Uterus (tissue), 4 donors: ENCODE data around the gene ALG14. TPM values are rescaled to one million over a fixed set of nuclear protein-coding genes. Genes with fewer than 3 reads are reported as not detected.

Experiments
- DNase-seq, 2 donors: peaks; one replicate each; pipeline ENCODE4 v3.0.0-alpha.2; 2019 to 2020
- H3K27ac ChIP-seq, 2 donors: fragments of 200-600 bp; sonication (generic); 1 replicate in 1 of 2; 2 replicates in 1 of 2; pipeline ENCODE4 v1.5.1; 2016 to 2018
- H3K27me3 ChIP-seq, 2 donors: fragments of 200-600 bp; sonication (generic); one replicate each; pipeline ENCODE4 v1.5.1; 2018 to 2019; ENCODE audit warnings: control low read depth in 1 of 2
- H3K36me3 ChIP-seq, 2 donors: fragments of 200-600 bp; sonication (generic); one replicate each; pipeline ENCODE4 v1.5.1; 2019; ENCODE audit warnings: control low read depth in 1 of 2
- H3K4me1 ChIP-seq, 2 donors: fragments of 200-600 bp; sonication (generic); one replicate each; pipeline ENCODE4 v1.5.1; 2018 to 2019; ENCODE audit warnings: control low read depth in 1 of 2
- H3K4me3 ChIP-seq, 2 donors: fragments of 200-600 bp; sonication (generic); 1 replicate in 1 of 2; 2 replicates in 1 of 2; pipeline ENCODE4 v1.5.1; 2018 to 2019; ENCODE audit warnings: mild to moderate bottlenecking in 1 of 2
- H3K9me3 ChIP-seq, 2 donors: fragments of 200-600 bp; sonication (generic); one replicate each; pipeline ENCODE4 v1.5.1; 2019; ENCODE audit warnings: control low read depth in 1 of 2
- POLR2A ChIP-seq, 2 donors: fragments of 450-650 bp; IDR thresholded peaks; one replicate each; pipeline ENCODE4 v1.6.1; 2016; ENCODE audit warnings: antibody characterized with exemption in 2 of 2, mild to moderate bottlenecking in 1 of 2, moderate library complexity in 1 of 2
- intact Hi-C: fragments of 100-400 bp; cut with DNase I; formaldehyde crosslinking; loops from one replicate; pipeline ENCODE4 v1.15.1; 2023; ENCODE audit warnings: low total_unique reads
- total RNA-seq, 4 donors: library from RNA; depleted of rRNA in 3 of 4; stranded (reverse); fragments of >200 nt in 3 of 4; gene quantifications; one replicate each; pipeline versions ENCODE4 v1.1.0 to v1.2.4, GENCODE V29; 2014 to 2023
- TF ChIP-seq, protein P1 (sequence below), 4 experiments: fragments of 200-600 bp in 2 of 4; fragments of 450-650 bp in 2 of 4; sonication (generic) in 2 of 4; IDR thresholded peaks; one replicate each; pipeline ENCODE4 v1.5.1; 2016 to 2019; ENCODE audit warnings: antibody characterized with exemption in 4 of 4, mild to moderate bottlenecking in 2 of 4, moderate library complexity in 1 of 4
- donor health status: DM: yes; HTN: yes; CAD: no.

ALG14 gene
- total RNA-seq, 4 donors from 2014 or later: 0.51 to 6.7 (median 1.6) TPM

DNA sequence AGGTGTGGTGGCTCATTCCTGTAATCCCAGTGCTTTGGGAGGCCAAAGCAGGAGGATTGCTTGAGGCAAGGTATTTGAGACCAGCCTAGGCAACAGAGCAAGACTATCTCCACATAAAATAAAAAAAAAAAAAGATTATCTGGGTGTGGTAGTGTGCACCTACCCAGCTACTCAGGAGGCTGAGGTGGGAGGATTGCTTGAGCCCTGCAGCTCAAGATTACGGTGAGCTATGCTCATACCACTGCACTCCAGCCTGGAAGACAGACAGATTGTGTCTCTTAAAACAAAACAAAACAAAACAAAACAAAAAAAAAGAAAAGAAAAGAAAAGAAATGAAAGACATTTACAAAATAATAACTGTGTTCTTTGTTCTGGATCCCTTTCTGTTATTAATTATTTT lies 38.3 kb upstream of the ALG14 start:
- H3K27me3 ChIP-seq: no peaks in the 10 kb centered on the region

DNA sequence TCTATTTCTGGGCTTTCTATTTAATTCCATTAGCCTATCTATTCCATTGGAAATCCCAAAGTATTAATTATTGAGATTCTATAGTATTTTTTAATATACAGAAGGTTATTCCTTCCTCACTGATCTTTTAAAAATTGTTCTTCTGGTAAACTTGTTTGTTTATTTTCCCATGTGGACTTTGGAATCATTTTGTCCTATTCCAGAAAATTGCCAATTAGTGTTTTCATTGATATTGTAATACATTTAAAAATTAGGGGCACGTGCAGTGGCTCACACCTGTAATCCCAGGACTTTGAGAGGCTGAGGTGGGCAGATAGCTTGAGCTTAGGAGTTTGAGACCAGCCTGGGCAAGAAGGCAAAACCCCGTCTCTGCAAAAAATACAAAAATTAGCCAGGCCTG lies 36.0 kb upstream of the ALG14 start:
- Histone ChIP-seq H3K9me3 (no peaks in the 10 kb centered on the region), H3K36me3 (no peaks in the 10 kb centered on the region), H3K4me3 (no peak overlapping the region), H3K27me3 (no peaks in the 10 kb centered on the region), H3K4me1 (no peaks in the 10 kb centered on the region), H3K27ac (no peak overlapping the region)
- TF ChIP-seq POLR2A (IDR thresholded peaks at IDR 0.05): no peak
- TF ChIP-seq, protein P1, sequence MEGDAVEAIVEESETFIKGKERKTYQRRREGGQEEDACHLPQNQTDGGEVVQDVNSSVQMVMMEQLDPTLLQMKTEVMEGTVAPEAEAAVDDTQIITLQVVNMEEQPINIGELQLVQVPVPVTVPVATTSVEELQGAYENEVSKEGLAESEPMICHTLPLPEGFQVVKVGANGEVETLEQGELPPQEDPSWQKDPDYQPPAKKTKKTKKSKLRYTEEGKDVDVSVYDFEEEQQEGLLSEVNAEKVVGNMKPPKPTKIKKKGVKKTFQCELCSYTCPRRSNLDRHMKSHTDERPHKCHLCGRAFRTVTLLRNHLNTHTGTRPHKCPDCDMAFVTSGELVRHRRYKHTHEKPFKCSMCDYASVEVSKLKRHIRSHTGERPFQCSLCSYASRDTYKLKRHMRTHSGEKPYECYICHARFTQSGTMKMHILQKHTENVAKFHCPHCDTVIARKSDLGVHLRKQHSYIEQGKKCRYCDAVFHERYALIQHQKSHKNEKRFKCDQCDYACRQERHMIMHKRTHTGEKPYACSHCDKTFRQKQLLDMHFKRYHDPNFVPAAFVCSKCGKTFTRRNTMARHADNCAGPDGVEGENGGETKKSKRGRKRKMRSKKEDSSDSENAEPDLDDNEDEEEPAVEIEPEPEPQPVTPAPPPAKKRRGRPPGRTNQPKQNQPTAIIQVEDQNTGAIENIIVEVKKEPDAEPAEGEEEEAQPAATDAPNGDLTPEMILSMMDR (IDR thresholded peaks at IDR 0.05): no peak
- no peak for DNase-seq
- intact Hi-C loops: no loop called here

More for the DNA sequence above, 38.3 kb upstream of the ALG14 start:
- intact Hi-C loops: no loop called here
- H3K36me3 ChIP-seq: no peaks in the 10 kb centered on the region
- H3K4me3 ChIP-seq: no peak overlapping the region
- H3K9me3 ChIP-seq: no peaks in the 10 kb centered on the region
- DNase-seq: no peak
- no peak overlapping the region for H3K27ac ChIP-seq
- no peaks in the 10 kb centered on the region for H3K4me1 ChIP-seq
- TF ChIP-seq, protein P1 (IDR thresholded peaks at IDR 0.05): no peak

- TF ChIP-seq, protein P1 (IDR thresholded peaks at IDR 0.05): no peak
- TF ChIP-seq POLR2A (IDR thresholded peaks at IDR 0.05): no peak
- Histone ChIP-seq H3K36me3 (no peaks in the 10 kb centered on the region), H3K4me3 (no peak overlapping the region), H3K9me3 (no peaks in the 10 kb centered on the region), H3K27ac (no peak overlapping the region), H3K4me1 (no peaks in the 10 kb centered on the region), H3K27me3 (no peaks in the 10 kb centered on the region)
- intact Hi-C loops: no loop called here
- DNase-seq: no peak
Observed at GRCh38 chr1:95098196-95098595, 25.4 kb upstream of the ALG14 start.

DNA sequence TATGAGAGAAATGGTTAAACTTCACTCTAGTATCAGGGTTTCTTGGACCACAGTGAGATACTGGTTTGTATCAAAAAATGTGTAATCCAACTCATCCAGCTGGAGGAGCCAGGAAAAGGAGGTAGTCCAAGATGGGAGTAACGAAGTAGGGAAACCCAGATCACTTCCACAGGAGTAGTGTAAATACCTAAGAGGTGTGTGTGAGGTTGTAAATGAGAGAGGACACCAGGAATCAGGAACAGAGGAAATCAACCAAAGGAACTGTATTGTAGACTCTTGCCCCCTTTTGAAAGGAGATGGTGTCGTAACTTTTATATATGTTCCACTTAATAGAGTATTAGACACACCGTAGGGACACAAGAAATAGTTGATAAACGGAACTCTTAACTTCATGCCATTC lies 24.7 kb upstream of the ALG14 start:
- Histone ChIP-seq H3K9me3 (no peaks in the 10 kb centered on the region), H3K36me3 (no peaks in the 10 kb centered on the region), H3K27me3 (no peaks in the 10 kb centered on the region), H3K4me1 (no peaks in the 10 kb centered on the region), H3K27ac (no peak overlapping the region), H3K4me3 (no peak overlapping the region)
- intact Hi-C loops: no loop called here
- TF ChIP-seq, protein P1 (IDR thresholded peaks at IDR 0.05): no peak
- TF ChIP-seq POLR2A (IDR thresholded peaks at IDR 0.05): no peak
- no peak for DNase-seq

DNA sequence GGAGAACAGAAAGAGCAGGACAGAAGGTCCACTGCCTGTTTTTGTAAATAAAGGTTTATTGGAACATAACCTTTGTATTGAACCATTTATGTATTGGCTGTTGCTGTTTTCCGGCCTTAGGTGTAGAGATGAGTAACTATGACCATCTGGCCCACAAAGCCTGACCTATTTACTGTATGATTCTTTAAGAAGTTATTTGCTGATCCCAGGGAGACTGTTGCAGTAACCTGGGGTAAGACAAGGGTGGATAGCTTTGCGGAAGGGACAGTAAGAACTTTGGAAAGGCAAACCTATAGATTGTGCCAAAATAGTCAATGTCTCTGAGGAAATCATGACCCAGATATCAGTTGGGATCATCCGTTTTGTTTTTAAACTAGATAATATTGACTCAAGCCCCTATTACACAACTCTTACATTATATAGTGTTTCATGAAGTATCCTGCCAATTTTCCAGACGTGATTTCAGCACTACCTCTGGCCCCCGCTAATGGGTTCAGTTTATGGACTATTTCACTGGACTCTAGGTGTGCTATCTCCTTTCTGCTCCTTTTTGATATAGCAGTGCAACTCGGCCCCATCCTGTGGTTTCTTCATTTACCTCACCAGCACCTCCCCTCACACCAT lies 23.6 kb upstream of the ALG14 start:
- no peak for DNase-seq
- H3K4me3 ChIP-seq: no peak overlapping the region
- no peaks in the 10 kb centered on the region for H3K27me3 ChIP-seq
- TF ChIP-seq, protein P1 (IDR thresholded peaks at IDR 0.05): no peak
- no peak for TF ChIP-seq POLR2A (IDR thresholded peaks at IDR 0.05)
- no peaks in the 10 kb centered on the region for H3K36me3 ChIP-seq
- H3K4me1 ChIP-seq: no peaks in the 10 kb centered on the region
- no peak overlapping the region for H3K27ac ChIP-seq
- H3K9me3 ChIP-seq: no peaks in the 10 kb centered on the region
- intact Hi-C loops: no loop called here
